GM18498 (cell line): ENCODE results near the gene PLEKHA1.

Experiments
- ATAC-seq: cut with Tn5 transposase; IDR thresholded peaks from one replicate; pipeline ENCODE4 v1.9.1; 2021; ENCODE audit warnings: mild to moderate bottlenecking, moderate library complexity; ENCODE audit not compliant: unreplicated experiment

PLEKHA1 gene

GRCh38 chr10:122420624-122421007, 46.1 kb downstream of the PLEKHA1 start:
- ATAC-seq, result no peak

- ATAC-seq, result no peak
Observed at GRCh38 chr10:122421054-122421625, 46.6 kb downstream of the PLEKHA1 start.

GRCh38 chr10:122421742-122422141, 47.2 kb downstream of the PLEKHA1 start:
- no peak for ATAC-seq

GRCh38 chr10:122422266-122422989, 47.9 kb downstream of the PLEKHA1 start:
- ATAC-seq, result no peak

- no peak for ATAC-seq
Observed at GRCh38 chr10:122424059-122424458, 49.6 kb downstream of the PLEKHA1 start.

- ATAC-seq, result no peak
Observed at GRCh38 chr10:122426829-122427228, 52.3 kb downstream of the PLEKHA1 start.

GRCh38 chr10:122427280-122427679, 52.8 kb downstream of the PLEKHA1 start:
- ATAC-seq, result no peak

- ATAC-seq, result no peak
Observed at GRCh38 chr10:122435212-122435827, 60.8 kb downstream of the PLEKHA1 start.

GRCh38 chr10:122441961-122442360, 67.5 kb downstream of the PLEKHA1 start:
- ATAC-seq, result no peak

- ATAC-seq, result no peak
Observed at GRCh38 chr10:122445469-122445868, 71.0 kb downstream of the PLEKHA1 start.

GRCh38 chr10:122445904-122446303, 71.4 kb downstream of the PLEKHA1 start:
- ATAC-seq, result no peak

GRCh38 chr10:122446668-122447423, 72.3 kb downstream of the PLEKHA1 start:
- ATAC-seq, result no peak

GRCh38 chr10:122448600-122448999, 74.1 kb downstream of the PLEKHA1 start:
- no peak for ATAC-seq

- ATAC-seq, result no peak
Observed at GRCh38 chr10:122449153-122449552, 74.6 kb downstream of the PLEKHA1 start.

GRCh38 chr10:122450353-122450990, 76.0 kb downstream of the PLEKHA1 start:
- ATAC-seq, result no peak

- no peak for ATAC-seq
Observed at GRCh38 chr10:122454071-122454470, 79.6 kb downstream of the PLEKHA1 start.

GRCh38 chr10:122454603-122455080, 80.1 kb downstream of the PLEKHA1 start, which contains the start of gene ARMS2:
ARMS2 (plus strand) TSS chr10:122454653; CDS start chr10:122454728, 75 bp downstream.
- ATAC-seq, result no peak

GRCh38 chr10:122455376-122456079, 81.0 kb downstream of the PLEKHA1 start:
- ATAC-seq, result no peak

GRCh38 chr10:122457934-122458333, 83.4 kb downstream of the PLEKHA1 start:
- no peak for ATAC-seq

- no peak for ATAC-seq
Observed at GRCh38 chr10:122458693-122459092, 84.2 kb downstream of the PLEKHA1 start.
